GM12878 (cell line): ENCODE measurements around the gene ARL5C. TPM values are rescaled to one million over a fixed set of nuclear protein-coding genes. Genes with fewer than 3 reads are reported as not detected.

ENCODE experiments used
- ATAC-seq: fragments of 200-7000 bp; cut with Tn5 transposase; 3 replicates; pipeline ENCODE4 v1.9.1; 2020; ENCODE audit warnings: mild to moderate bottlenecking, moderate library complexity
- BruUV-seq: library from RNA; stranded (reverse); fragments of 400-500 nt; replicated peaks from 2 replicates; lab custom pipeline; 2021; lab: Mats Ljungman, UMichigan
- CTCF ChIA-PET: fragments of 300-600 bp; sonication (Branson Sonifier 250); formaldehyde crosslinking; extraction: SDS; loops from one replicate; lab custom pipeline; 2021; ENCODE audit warnings: inconsistent platforms; lab: Yijun Ruan, JAX
- POLR2A ChIA-PET: fragments of 350-600 bp; formaldehyde crosslinking; extraction: SDS; loops from one replicate; lab custom pipeline; 2021; ENCODE audit warnings: inconsistent platforms; lab: Charles Lee
- RAD21 ChIA-PET: fragments of 300-600 bp; sonication (Branson Sonifier 250); formaldehyde crosslinking; loops from one replicate; lab custom pipeline; 2023; ENCODE audit warnings: antibody characterized with exemption; ENCODE audit not compliant: unreplicated experiment; lab: Charles Lee
- SMC1A ChIA-PET: fragments of 300-600 bp; sonication (Branson Sonifier 250); formaldehyde crosslinking; loops from one replicate; lab custom pipeline; 2023; ENCODE audit not compliant: unreplicated experiment, uncharacterized antibody; lab: Charles Lee
- DNase-seq: peaks from one replicate; pipeline ENCODE4 v3.0.0-alpha.2; 2011; ENCODE audit warnings: low read depth, low spot score
- FAIRE-seq: peaks from 3 replicates; lab custom pipeline; 2011; peaks lifted over from hg19 to GRCh38; lab: Jason Lieb, UNC
- H2AFZ ChIP-seq: 2 replicates; pipeline ENCODE4 v1.6.0; 2011; ENCODE audit warnings: low read depth, low read length, control low read depth; ENCODE audit not compliant: control insufficient read depth
- H3K27ac ChIP-seq: 2 replicates; pipeline ENCODE4 v1.5.1; 2011; ENCODE audit warnings: control low read depth; ENCODE audit not compliant: control insufficient read depth, insufficient read depth
- H3K27me3 ChIP-seq, 2 experiments: replicated peaks in 1 of 2; 2 replicates each; pipeline versions ENCODE4 v1.6.0 to v1.6.1; 2011; ENCODE audit warnings: low read length in 1 of 2; ENCODE audit not compliant: control insufficient read depth in 2 of 2, insufficient read depth in 2 of 2
- H3K36me3 ChIP-seq, 2 experiments: 2 replicates each; pipeline ENCODE4 v1.5.1; 2011; ENCODE audit warnings: low read length in 1 of 2; ENCODE audit not compliant: control insufficient read depth in 2 of 2, insufficient read depth in 2 of 2
- H3K4me1 ChIP-seq: 2 replicates; pipeline ENCODE4 v1.6.1; 2011; ENCODE audit warnings: mild to moderate bottlenecking, low read length, moderate library complexity, mixed read lengths; ENCODE audit not compliant: control insufficient read depth, insufficient read depth
- H3K4me2 ChIP-seq: 2 replicates; pipeline ENCODE4 v1.6.0; 2011; ENCODE audit warnings: control low read depth; ENCODE audit not compliant: control insufficient read depth, insufficient read depth
- H3K4me3 ChIP-seq: fragments of 200-600 bp; sonication (generic); 2 replicates; pipeline ENCODE4 v1.5.1; 2016
- H3K79me2 ChIP-seq: 2 replicates; pipeline ENCODE4 v1.6.0; 2011; ENCODE audit warnings: low read length; ENCODE audit not compliant: control insufficient read depth, insufficient read depth
- H3K9ac ChIP-seq: 2 replicates; pipeline ENCODE4 v1.8.0; 2011; ENCODE audit warnings: low read length, control low read depth, mixed read lengths; ENCODE audit not compliant: control insufficient read depth, insufficient read depth
- H3K9me3 ChIP-seq: replicated peaks from 3 replicates; pipeline ENCODE4 v1.5.1; 2011; ENCODE audit warnings: mild to moderate bottlenecking, low read length; ENCODE audit not compliant: control insufficient read depth, insufficient read depth
- H4K20me1 ChIP-seq: 2 replicates; pipeline ENCODE4 v1.6.0; 2011; ENCODE audit not compliant: control insufficient read depth, insufficient read depth
- ATF7 ChIP-seq: fragments of 450-650 bp; IDR thresholded peaks from 2 replicates; pipeline ENCODE4 v1.6.1; 2016; ENCODE audit warnings: low read depth, mild to moderate bottlenecking
- BHLHE40 ChIP-seq, 2 experiments: fragments of 450-650 bp in 1 of 2; IDR thresholded peaks; 2 replicates each; pipeline ENCODE4 v1.6.1; 2011 to 2017; ENCODE audit warnings: low read depth in 2 of 2, borderline replicate concordance in 1 of 2, improper control_type of control experiment in 1 of 2, low read length in 1 of 2, mild to moderate bottlenecking in 1 of 2
- EGR1 ChIP-seq, 2 experiments: IDR thresholded peaks; 1 replicate in 1 of 2; 2 replicates in 1 of 2; pipeline ENCODE4 v1.6.1; 2011 to 2012; ENCODE audit warnings: low read depth in 2 of 2, low read length in 2 of 2, borderline replicate concordance in 1 of 2, mild to moderate bottlenecking in 1 of 2, moderate library complexity in 1 of 2
- KLF5 ChIP-seq: fragments of 450-650 bp; IDR thresholded peaks from 2 replicates; pipeline ENCODE4 v1.6.1; 2014; ENCODE audit warnings: mild to moderate bottlenecking; ENCODE audit not compliant: partially characterized antibody
- POLR2AphosphoS5 ChIP-seq: IDR thresholded peaks from 2 replicates; pipeline ENCODE4 v1.6.1; 2011; ENCODE audit warnings: mild to moderate bottlenecking, low read length, inconsistent platforms
- RCOR1 ChIP-seq: conservative IDR thresholded peaks from 2 replicates; pipeline ENCODE4 v1.6.1; 2012; ENCODE audit warnings: low read depth, low read length, improper control_type of control experiment
- RELA ChIP-seq: fragments of 450-650 bp; IDR thresholded peaks from 2 replicates; pipeline ENCODE4 v1.8.0; 2014; ENCODE audit warnings: borderline replicate concordance; ENCODE audit not compliant: partially characterized antibody
- TCF12 ChIP-seq: IDR thresholded peaks from 2 replicates; pipeline ENCODE4 v1.6.1; 2011; ENCODE audit warnings: low read depth, mild to moderate bottlenecking, low read length
- TCF7 ChIP-seq: IDR thresholded peaks from 2 replicates; pipeline ENCODE4 v1.6.1; 2014; ENCODE audit warnings: antibody characterized with exemption, borderline replicate concordance
- WRNIP1 ChIP-seq: IDR thresholded peaks from 2 replicates; pipeline ENCODE4 v1.6.1; 2011; ENCODE audit warnings: low read depth, low read length, improper control_type of control experiment, borderline replicate concordance
- YY1 ChIP-seq: IDR thresholded peaks from 2 replicates; pipeline ENCODE4 v1.6.1; 2011; ENCODE audit warnings: low read depth, mild to moderate bottlenecking, low read length
- whole genome bisulfite sequencing: methylation state at CpG from one replicate; pipeline ENCODE4 v1.1.6; 2016; ENCODE audit warnings: low lambda C conversion rate; ENCODE audit not compliant: insufficient replicate concordance, insufficient coverage; ENCODE audit errors: missing lambda C conversion rate; 5-methylcytosine and 5-hydroxymethylcytosine counted together
- in situ Hi-C: fragments of 300-500 bp; cut with MboI; formaldehyde crosslinking; loops from 9 replicates; pipeline ENCODE4 v1.14.3; 2018; ENCODE audit warnings: mixed read lengths
- intact Hi-C: fragments of 100-400 bp; cut with micrococcal nuclease; formaldehyde crosslinking; loops from one replicate; pipeline ENCODE4 v1.14.2; 2022; ENCODE audit not compliant: unreplicated experiment
- polyA plus RNA-seq, 11 experiments: library from polyadenylated mRNA; depleted of rRNA in 4 of 11; unstranded in 6 of 11; stranded (reverse) in 5 of 11; fragments of >200 nt; fragmentation: Nextera tagmentation in 4 of 11; fragmentation: Illumina TruSeq in 1 of 11; extraction: Ambion mirVana in 4 of 11; extraction: Trizol in 1 of 11; gene quantifications; 1 replicate in 1 of 11; 2 replicates in 10 of 11; pipeline versions ENCODE4 v1.2.1 to v1.2.3, GENCODE V29; 2011 to 2016; ENCODE audit warnings: inconsistent platforms in 2 of 11, missing spikeins in 2 of 11, low read depth in 1 of 11
- total RNA-seq, 4 experiments: library from RNA; depleted of rRNA in 3 of 4; stranded (reverse); fragments of >200 nt in 3 of 4; fragmentation: Illumina TruSeq in 1 of 4; extraction: Trizol in 1 of 4; gene quantifications; 2 replicates each; pipeline versions ENCODE4 v1.2.1 to v1.2.3, GENCODE V29; 2013 to 2021
- TF ChIP-seq, protein P1 (sequence below): fragments of 450-650 bp; IDR thresholded peaks from 2 replicates; pipeline ENCODE4 v1.6.1; 2017; ENCODE audit warnings: borderline replicate concordance
- TF ChIP-seq, protein P2 (sequence below): fragments of 450-650 bp; formaldehyde crosslinking; IDR thresholded peaks from 2 replicates; pipeline ENCODE4 v1.4.0; 2020; ENCODE audit warnings: mild to moderate bottlenecking, moderate library complexity
- TF ChIP-seq, protein P3 (sequence below): IDR thresholded peaks from 2 replicates; pipeline ENCODE4 v1.6.1; 2012; ENCODE audit warnings: low read depth, low read length, improper control_type of control experiment

The ARL5C gene
- total and polyA plus RNA-seq, 10 of the 15 experiments (the other 5 are each of a cell fraction or from before 2014, with no cell fraction given): not detected

DNA sequence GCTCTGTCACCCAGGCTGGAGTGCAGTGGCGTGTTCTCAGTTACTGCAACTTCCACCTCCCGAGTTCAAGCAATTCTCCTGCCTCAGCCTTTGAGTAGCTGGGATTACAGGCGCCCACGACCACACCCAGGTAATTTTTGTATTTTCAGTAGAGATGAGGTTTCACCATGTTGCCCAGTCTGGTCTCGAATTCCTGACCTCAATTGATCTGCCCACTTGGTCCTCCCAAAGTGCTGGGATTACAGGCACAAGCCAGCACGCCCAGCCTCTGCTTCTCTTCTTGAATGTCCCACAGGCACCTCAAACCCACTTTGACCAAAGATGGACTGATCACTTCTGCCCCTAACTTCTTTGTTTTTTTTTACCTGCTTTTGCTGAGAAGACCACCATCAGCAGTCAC is 4.6 kb upstream of the ARL5C start (continued):
- TF ChIP-seq, protein P1, sequence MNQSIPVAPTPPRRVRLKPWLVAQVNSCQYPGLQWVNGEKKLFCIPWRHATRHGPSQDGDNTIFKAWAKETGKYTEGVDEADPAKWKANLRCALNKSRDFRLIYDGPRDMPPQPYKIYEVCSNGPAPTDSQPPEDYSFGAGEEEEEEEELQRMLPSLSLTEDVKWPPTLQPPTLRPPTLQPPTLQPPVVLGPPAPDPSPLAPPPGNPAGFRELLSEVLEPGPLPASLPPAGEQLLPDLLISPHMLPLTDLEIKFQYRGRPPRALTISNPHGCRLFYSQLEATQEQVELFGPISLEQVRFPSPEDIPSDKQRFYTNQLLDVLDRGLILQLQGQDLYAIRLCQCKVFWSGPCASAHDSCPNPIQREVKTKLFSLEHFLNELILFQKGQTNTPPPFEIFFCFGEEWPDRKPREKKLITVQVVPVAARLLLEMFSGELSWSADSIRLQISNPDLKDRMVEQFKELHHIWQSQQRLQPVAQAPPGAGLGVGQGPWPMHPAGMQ: no peak

DNA sequence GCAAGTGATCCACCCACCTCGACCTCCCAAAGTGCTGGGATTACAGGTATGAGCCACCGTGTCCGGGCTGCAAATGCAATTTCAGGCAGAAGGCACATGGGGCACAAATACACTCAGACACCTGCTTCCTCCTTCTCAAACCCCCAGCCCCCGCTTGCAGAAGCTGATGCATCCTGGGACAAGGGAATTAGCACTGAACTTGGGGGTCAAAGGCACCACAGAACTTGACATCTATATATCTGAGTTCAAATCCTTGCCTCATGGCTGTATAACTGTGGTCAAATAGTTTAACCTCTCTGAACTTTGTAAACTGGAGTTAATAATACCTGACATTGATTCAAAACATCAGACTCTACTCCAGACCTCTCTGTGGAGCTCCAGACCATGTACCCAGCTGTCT is 4.1 kb upstream of the ARL5C start:
- in situ Hi-C loops (no loop called here), intact Hi-C loops (no loop called here)
- H3K9ac ChIP-seq: no peak overlapping the region
- SMC1A ChIA-PET: interaction anchor here (0.7 kb wide), 1 partner anchor 12 kb away, joined by 3 read pairs; no protein-coding TSS in a partner anchor
- 0% methylated on average over 4 of the region's 4 CpGs for WGBS
- no TSS peak for BruUV-seq
- RAD21 ChIA-PET: interaction anchor here (0.7 to 1.9 kb wide), 3 partner anchors 17 to 187 kb away, joined by 3 to 7 read pairs (median 3); no protein-coding TSS in a partner anchor
- ATAC-seq (no peak), FAIRE-seq (no peak), DNase-seq (no peak)
- H3K4me2 ChIP-seq: no peak overlapping the region
- H2AFZ ChIP-seq: no peak overlapping the region
- CTCF ChIA-PET: interaction anchor here (0.6 to 1.9 kb wide), 3 partner anchors 61 to 754 kb away, joined by 3 to 10 read pairs (median 4); no protein-coding TSS in a partner anchor
- peaks cover 0 to 2% of the 10 kb centered on the region in 2 experiments; a peak in 1 of 4 replicates for H3K27me3 ChIP-seq
- H3K36me3 ChIP-seq: no peaks in the 10 kb centered on the region
- H4K20me1 ChIP-seq: no peaks in the 10 kb centered on the region
- no peaks in the 10 kb centered on the region for H3K79me2 ChIP-seq
- peaks cover 9% of the 10 kb centered on the region for H3K4me1 ChIP-seq
- no peak overlapping the region for H3K27ac ChIP-seq
- POLR2A ChIA-PET: no interaction called here
- H3K4me3 ChIP-seq: no peak overlapping the region
- no peaks in the 10 kb centered on the region for H3K9me3 ChIP-seq
- TF ChIP-seq, protein P2, sequence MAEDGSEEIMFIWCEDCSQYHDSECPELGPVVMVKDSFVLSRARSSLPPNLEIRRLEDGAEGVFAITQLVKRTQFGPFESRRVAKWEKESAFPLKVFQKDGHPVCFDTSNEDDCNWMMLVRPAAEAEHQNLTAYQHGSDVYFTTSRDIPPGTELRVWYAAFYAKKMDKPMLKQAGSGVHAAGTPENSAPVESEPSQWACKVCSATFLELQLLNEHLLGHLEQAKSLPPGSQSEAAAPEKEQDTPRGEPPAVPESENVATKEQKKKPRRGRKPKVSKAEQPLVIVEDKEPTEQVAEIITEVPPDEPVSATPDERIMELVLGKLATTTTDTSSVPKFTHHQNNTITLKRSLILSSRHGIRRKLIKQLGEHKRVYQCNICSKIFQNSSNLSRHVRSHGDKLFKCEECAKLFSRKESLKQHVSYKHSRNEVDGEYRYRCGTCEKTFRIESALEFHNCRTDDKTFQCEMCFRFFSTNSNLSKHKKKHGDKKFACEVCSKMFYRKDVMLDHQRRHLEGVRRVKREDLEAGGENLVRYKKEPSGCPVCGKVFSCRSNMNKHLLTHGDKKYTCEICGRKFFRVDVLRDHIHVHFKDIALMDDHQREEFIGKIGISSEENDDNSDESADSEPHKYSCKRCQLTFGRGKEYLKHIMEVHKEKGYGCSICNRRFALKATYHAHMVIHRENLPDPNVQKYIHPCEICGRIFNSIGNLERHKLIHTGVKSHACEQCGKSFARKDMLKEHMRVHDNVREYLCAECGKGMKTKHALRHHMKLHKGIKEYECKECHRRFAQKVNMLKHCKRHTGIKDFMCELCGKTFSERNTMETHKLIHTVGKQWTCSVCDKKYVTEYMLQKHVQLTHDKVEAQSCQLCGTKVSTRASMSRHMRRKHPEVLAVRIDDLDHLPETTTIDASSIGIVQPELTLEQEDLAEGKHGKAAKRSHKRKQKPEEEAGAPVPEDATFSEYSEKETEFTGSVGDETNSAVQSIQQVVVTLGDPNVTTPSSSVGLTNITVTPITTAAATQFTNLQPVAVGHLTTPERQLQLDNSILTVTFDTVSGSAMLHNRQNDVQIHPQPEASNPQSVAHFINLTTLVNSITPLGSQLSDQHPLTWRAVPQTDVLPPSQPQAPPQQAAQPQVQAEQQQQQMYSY: no peak
- TF ChIP-seq RELA (no peak), WRNIP1 (no peak), TCF12 (no peak), KLF5 (no peak), YY1 (no peak), TCF7 (no peak), RCOR1 (no peak), EGR1 (IDR thresholded peaks at IDR 0.05; ENCODE audit: borderline replicate concordance in 1 of 2, low read depth in 2 of 2, low read length in 2 of 2) (no peak), POLR2AphosphoS5 (no peak), ATF7 (no peak), BHLHE40 (IDR thresholded peaks at IDR 0.05; ENCODE audit: borderline replicate concordance in 1 of 2, low read depth in 2 of 2, low read length in 1 of 2) (no peak)
- TF ChIP-seq, protein P3, sequence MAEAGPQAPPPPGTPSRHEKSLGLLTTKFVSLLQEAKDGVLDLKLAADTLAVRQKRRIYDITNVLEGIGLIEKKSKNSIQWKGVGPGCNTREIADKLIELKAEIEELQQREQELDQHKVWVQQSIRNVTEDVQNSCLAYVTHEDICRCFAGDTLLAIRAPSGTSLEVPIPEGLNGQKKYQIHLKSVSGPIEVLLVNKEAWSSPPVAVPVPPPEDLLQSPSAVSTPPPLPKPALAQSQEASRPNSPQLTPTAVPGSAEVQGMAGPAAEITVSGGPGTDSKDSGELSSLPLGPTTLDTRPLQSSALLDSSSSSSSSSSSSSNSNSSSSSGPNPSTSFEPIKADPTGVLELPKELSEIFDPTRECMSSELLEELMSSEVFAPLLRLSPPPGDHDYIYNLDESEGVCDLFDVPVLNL: no peak
